ENCODE results near the gene CHST7. TPM values are rescaled to one million over a fixed set of nuclear protein-coding genes. Genes with fewer than 3 reads are reported as not detected.
A peak's percentile ranks its signal among the peaks of the same experiment; 100 is the strongest.

Gene CHST7
- total and polyA plus RNA-seq, 3 donors from 2014 or later = 2.5 to 18.7 (median 9.4) TPM

GRCh38 chrX:46545111-46546005 lies 28.2 kb upstream of the CHST7 start, which contains the start of gene ZNF674:
ZNF674 (minus strand) TSS chrX:46545421; CDS start chrX:46542087, 3,334 bp downstream.
- TF ChIP-seq POLR2A (IDR thresholded peaks at IDR 0.05) = no peak
- peak in 2 of 3 experiments; percentile 14 to 30 for TF ChIP-seq CTCF (IDR thresholded peaks at IDR 0.05)

GRCh38 chrX:46547857-46548256 lies 25.7 kb upstream of the CHST7 start:
- no peak for TF ChIP-seq CTCF (IDR thresholded peaks at IDR 0.05)
- TF ChIP-seq POLR2A (IDR thresholded peaks at IDR 0.05) = no peak
- Histone ChIP-seq H3K9me3 (no peaks in the 10 kb centered on the region), H3K27me3 (no peaks in the 10 kb centered on the region), H3K36me3 (ENCODE audit: low read depth, missing control alignments) (no peaks in the 10 kb centered on the region), H3K27ac (no peak overlapping the region), H3K4me3 (no peak overlapping the region), H3K4me1 (no peaks in the 10 kb centered on the region)
- WGBS, 2 donors = 79 to 89% methylated on average over 6 of the region's 6 CpGs
- DNase-seq = no peak
- intact Hi-C loops (cut with DNase I; ENCODE audit: low total_unique reads) = no loop called here

More at GRCh38 chrX:46545111-46546005, 28.2 kb upstream of the CHST7 start, which contains the start of gene ZNF674:
- Histone ChIP-seq H3K36me3 (ENCODE audit: low read depth, missing control alignments) (no peaks in the 10 kb centered on the region), H3K4me3 (peak within 1 kb of the TSS; percentile 70 to 80), H3K27ac (peak within 1 kb of the TSS; percentile 72 to 83), H3K9me3 (no peaks in the 10 kb centered on the region), H3K27me3 (no peaks in the 10 kb centered on the region), H3K4me1 (no peaks in the 10 kb centered on the region)
- peak; percentile 92 for DNase-seq
- intact Hi-C loops (cut with DNase I; ENCODE audit: low total_unique reads) = no loop called here
- WGBS, 2 donors = 0% methylated on average over 50 of the region's 57 CpGs; no CpG with 5 or more reads in 1 of the 2 donors

GRCh38 chrX:46549914-46550313 lies 23.7 kb upstream of the CHST7 start:
- intact Hi-C loops (cut with DNase I; ENCODE audit: low total_unique reads) = no loop called here
- H3K27me3 ChIP-seq = no peaks in the 10 kb centered on the region
- WGBS, 2 donors = 90 to 100% methylated on average over 1 of the region's 1 CpG
- no peaks in the 10 kb centered on the region for H3K36me3 ChIP-seq (ENCODE audit: low read depth, missing control alignments)
- no peak overlapping the region for H3K4me3 ChIP-seq
- TF ChIP-seq CTCF (IDR thresholded peaks at IDR 0.05) = no peak
- no peak for DNase-seq
- no peaks in the 10 kb centered on the region for H3K9me3 ChIP-seq
- no peak overlapping the region for H3K27ac ChIP-seq
- no peaks in the 10 kb centered on the region for H3K4me1 ChIP-seq

- no peaks in the 10 kb centered on the region for H3K36me3 ChIP-seq (ENCODE audit: low read depth, missing control alignments)
- H3K27ac ChIP-seq = no peak overlapping the region
- WGBS, 2 donors = 51 to 67% methylated on average over 8 of the region's 8 CpGs
- no peaks in the 10 kb centered on the region for H3K9me3 ChIP-seq
- no peaks in the 10 kb centered on the region for H3K4me1 ChIP-seq
- DNase-seq = no peak
- TF ChIP-seq CTCF (IDR thresholded peaks at IDR 0.05) = no peak
- no peak for TF ChIP-seq POLR2A (IDR thresholded peaks at IDR 0.05)
- H3K4me3 ChIP-seq = no peak overlapping the region
- H3K27me3 ChIP-seq = no peaks in the 10 kb centered on the region
- intact Hi-C loops (cut with DNase I; ENCODE audit: low total_unique reads) = no loop called here
Observed at GRCh38 chrX:46551494-46552128, 22.0 kb upstream of the CHST7 start.
